ENCODE data around the gene MOB2. TPM values are rescaled to one million over a fixed set of nuclear protein-coding genes. Genes with fewer than 3 reads are reported as not detected.

MOB2 gene
- total and polyA plus RNA-seq, 2 donors from 2014 or later = 50.7 to 51.7 TPM

DNA sequence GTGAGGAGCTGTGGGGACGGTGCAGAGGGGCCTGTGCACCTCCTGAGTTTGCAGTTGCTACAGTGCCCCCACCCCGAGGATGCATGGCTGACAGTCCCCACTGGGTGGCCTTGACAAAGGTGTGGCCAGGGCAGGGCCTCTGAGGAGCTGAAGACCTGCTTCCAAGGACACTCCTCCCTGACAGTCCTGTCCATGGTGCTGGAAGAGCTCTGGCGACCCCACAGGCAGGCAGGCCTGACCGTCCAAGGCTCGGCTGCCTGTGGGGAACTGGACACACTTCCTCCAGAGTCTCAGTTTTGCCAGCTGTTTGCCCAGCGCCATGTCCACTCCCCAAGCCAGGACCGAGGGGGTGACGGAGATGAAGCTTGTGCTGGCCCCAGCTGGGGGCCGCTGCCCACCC is 64.1 kb downstream of the MOB2 start:
- Histone ChIP-seq H3K27me3 (ENCODE audit: control insufficient read depth, insufficient read depth, low read length) (no peaks in the 10 kb centered on the region), H3K27ac (ENCODE audit: low read depth in 2 of 2, low read length in 2 of 2) (no peak overlapping the region), H3K4me1 (ENCODE audit: control insufficient read depth in 2 of 3, insufficient read depth in 2 of 3, low read depth in 1 of 3, low read length in 3 of 3) (no peaks in the 10 kb centered on the region), H3K4me3 (ENCODE audit: low read length in 3 of 3) (no peak overlapping the region), H3K36me3 (ENCODE audit: control insufficient read depth in 2 of 3, insufficient read depth in 3 of 3, low read length in 3 of 3) (no peaks in the 10 kb centered on the region), H3K9me3 (ENCODE audit: control insufficient read depth in 2 of 3, insufficient read depth in 1 of 3, low read length in 3 of 3) (peaks cover 0 to 17% (median 0%) of the 10 kb centered on the region in 3 donors), H3K9ac (ENCODE audit: low read length in 3 of 3) (no peak overlapping the region)
- TF ChIP-seq, protein P1, sequence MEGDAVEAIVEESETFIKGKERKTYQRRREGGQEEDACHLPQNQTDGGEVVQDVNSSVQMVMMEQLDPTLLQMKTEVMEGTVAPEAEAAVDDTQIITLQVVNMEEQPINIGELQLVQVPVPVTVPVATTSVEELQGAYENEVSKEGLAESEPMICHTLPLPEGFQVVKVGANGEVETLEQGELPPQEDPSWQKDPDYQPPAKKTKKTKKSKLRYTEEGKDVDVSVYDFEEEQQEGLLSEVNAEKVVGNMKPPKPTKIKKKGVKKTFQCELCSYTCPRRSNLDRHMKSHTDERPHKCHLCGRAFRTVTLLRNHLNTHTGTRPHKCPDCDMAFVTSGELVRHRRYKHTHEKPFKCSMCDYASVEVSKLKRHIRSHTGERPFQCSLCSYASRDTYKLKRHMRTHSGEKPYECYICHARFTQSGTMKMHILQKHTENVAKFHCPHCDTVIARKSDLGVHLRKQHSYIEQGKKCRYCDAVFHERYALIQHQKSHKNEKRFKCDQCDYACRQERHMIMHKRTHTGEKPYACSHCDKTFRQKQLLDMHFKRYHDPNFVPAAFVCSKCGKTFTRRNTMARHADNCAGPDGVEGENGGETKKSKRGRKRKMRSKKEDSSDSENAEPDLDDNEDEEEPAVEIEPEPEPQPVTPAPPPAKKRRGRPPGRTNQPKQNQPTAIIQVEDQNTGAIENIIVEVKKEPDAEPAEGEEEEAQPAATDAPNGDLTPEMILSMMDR (IDR thresholded peaks at IDR 0.05; ENCODE audit: borderline replicate concordance, extremely low read depth, insufficient read depth) = no peak
- no peak for FAIRE-seq
- intact Hi-C loops (cut with DNase I) = no loop called here
- peak in 3 of 5 donors; percentile 50 to 77 (median 51) for DNase-seq

DNA sequence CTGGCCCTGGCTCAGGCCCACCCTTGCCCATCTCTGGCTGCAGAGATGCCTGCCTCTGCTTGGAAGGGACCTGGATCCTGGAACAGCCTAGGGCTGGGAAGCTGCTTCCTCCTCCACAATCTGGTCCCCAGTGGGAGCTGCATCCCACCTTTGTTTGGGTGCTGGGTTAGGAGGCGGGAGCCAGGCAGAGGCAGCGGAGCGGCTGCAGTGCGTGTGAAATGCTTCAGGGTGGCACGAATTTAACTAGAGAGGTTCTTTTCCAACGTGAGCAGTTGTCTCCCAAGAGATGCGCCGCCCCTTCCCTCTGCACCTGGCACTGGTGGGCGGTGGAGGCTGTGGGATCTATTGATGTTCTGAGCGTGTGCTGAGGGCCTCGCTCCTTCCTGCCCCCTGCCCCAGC is 65.3 kb downstream of the MOB2 start:
- intact Hi-C loops (cut with DNase I) = no loop called here
- H3K36me3 ChIP-seq (ENCODE audit: control insufficient read depth in 2 of 3, insufficient read depth in 3 of 3, low read length in 3 of 3) = no peaks in the 10 kb centered on the region
- peaks cover 0 to 26% (median 1%) of the 10 kb centered on the region in 3 donors for H3K9me3 ChIP-seq (ENCODE audit: control insufficient read depth in 2 of 3, insufficient read depth in 1 of 3, low read length in 3 of 3)
- FAIRE-seq (no peak), DNase-seq (no peak)
- no peaks in the 10 kb centered on the region for H3K4me1 ChIP-seq (ENCODE audit: control insufficient read depth in 2 of 3, insufficient read depth in 2 of 3, low read depth in 1 of 3, low read length in 3 of 3)
- TF ChIP-seq, protein P1 (IDR thresholded peaks at IDR 0.05; ENCODE audit: borderline replicate concordance, extremely low read depth, insufficient read depth) = no peak
- no peak overlapping the region for H3K27ac ChIP-seq (ENCODE audit: low read depth in 2 of 2, low read length in 2 of 2)
- H3K9ac ChIP-seq (ENCODE audit: low read length in 3 of 3) = no peak overlapping the region
- no peaks in the 10 kb centered on the region for H3K27me3 ChIP-seq (ENCODE audit: control insufficient read depth, insufficient read depth, low read length)
- H3K4me3 ChIP-seq (ENCODE audit: low read length in 3 of 3) = no peak overlapping the region

DNA sequence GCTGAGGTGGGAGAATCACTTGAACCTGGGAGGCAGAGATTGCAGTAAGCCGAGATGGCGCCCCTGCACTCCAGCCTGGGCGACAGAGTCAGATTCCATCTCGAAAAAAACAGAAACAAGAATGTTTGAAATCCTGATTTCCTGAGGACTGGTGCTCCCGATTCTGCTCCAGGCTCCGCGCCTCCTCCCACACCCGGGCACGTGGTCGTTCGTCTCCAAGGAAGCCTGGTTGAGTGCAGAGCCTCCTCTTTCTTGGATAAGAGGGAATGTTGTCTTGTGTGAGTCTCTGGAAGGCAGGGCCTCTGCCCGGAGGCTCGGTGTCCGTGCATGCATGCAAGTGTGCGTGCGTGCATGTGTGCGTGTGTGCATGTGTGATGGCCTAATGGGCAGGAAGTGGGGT is 66.8 kb downstream of the MOB2 start:
- TF ChIP-seq, protein P1 (IDR thresholded peaks at IDR 0.05; ENCODE audit: borderline replicate concordance, extremely low read depth, insufficient read depth) = no peak
- H3K9me3 ChIP-seq (ENCODE audit: control insufficient read depth in 2 of 3, insufficient read depth in 1 of 3, low read length in 3 of 3) = peaks cover 0 to 26% (median 1%) of the 10 kb centered on the region in 3 donors
- H3K36me3 ChIP-seq (ENCODE audit: control insufficient read depth in 2 of 3, insufficient read depth in 3 of 3, low read length in 3 of 3) = no peaks in the 10 kb centered on the region
- intact Hi-C loops (cut with DNase I) = no loop called here
- H3K9ac ChIP-seq (ENCODE audit: low read length in 3 of 3) = no peak overlapping the region
- H3K27ac ChIP-seq (ENCODE audit: low read depth in 2 of 2, low read length in 2 of 2) = no peak overlapping the region
- H3K4me1 ChIP-seq (ENCODE audit: control insufficient read depth in 2 of 3, insufficient read depth in 2 of 3, low read depth in 1 of 3, low read length in 3 of 3) = no peaks in the 10 kb centered on the region
- H3K4me3 ChIP-seq (ENCODE audit: low read length in 3 of 3) = no peak overlapping the region
- DNase-seq = no peak
- no peak for FAIRE-seq
- H3K27me3 ChIP-seq (ENCODE audit: control insufficient read depth, insufficient read depth, low read length) = no peaks in the 10 kb centered on the region

Other genes starting within 250 kb of the MOB2 start
- gene TOLLIP, start 177.1 kb downstream of the MOB2 start, total RNA-seq = 65.5 TPM
- 88.0 TPM for gene TOLLIP, start 177.1 kb downstream of the MOB2 start, polyA plus RNA-seq (ENCODE audit: insufficient read depth, low read depth, low replicate concordance)
- 1.2 TPM for gene BRSK2, start 96.8 kb downstream of the MOB2 start, total RNA-seq
- 0.43 TPM for gene BRSK2, start 96.8 kb downstream of the MOB2 start, polyA plus RNA-seq (ENCODE audit: insufficient read depth, low read depth, low replicate concordance)
- gene DUSP8, start 85.5 kb upstream of the MOB2 start, total RNA-seq = 9.1 TPM
- 1.9 TPM for gene DUSP8, start 85.5 kb upstream of the MOB2 start, polyA plus RNA-seq (ENCODE audit: insufficient read depth, low read depth, low replicate concordance)
- gene KRTAP5-1, start 98.5 kb upstream of the MOB2 start, total RNA-seq = not detected
- not detected for gene KRTAP5-1, start 98.5 kb upstream of the MOB2 start, polyA plus RNA-seq (ENCODE audit: insufficient read depth, low read depth, low replicate concordance)
- not detected for gene KRTAP5-2, start 111.5 kb upstream of the MOB2 start, total RNA-seq
- gene KRTAP5-2, start 111.5 kb upstream of the MOB2 start, polyA plus RNA-seq (ENCODE audit: insufficient read depth, low read depth, low replicate concordance) = not detected
- gene KRTAP5-3, start 121.7 kb upstream of the MOB2 start, total RNA-seq = not detected
- gene KRTAP5-3, start 121.7 kb upstream of the MOB2 start, polyA plus RNA-seq (ENCODE audit: insufficient read depth, low read depth, low replicate concordance) = not detected
- gene KRTAP5-4, start 135.4 kb upstream of the MOB2 start, total RNA-seq = not detected
- not detected for gene KRTAP5-4, start 135.4 kb upstream of the MOB2 start, polyA plus RNA-seq (ENCODE audit: insufficient read depth, low read depth, low replicate concordance)
- gene KRTAP5-5, start 143.0 kb upstream of the MOB2 start, total RNA-seq = not detected
- gene KRTAP5-5, start 143.0 kb upstream of the MOB2 start, polyA plus RNA-seq (ENCODE audit: insufficient read depth, low read depth, low replicate concordance) = not detected
- not detected for gene KRTAP5-6, start 210.4 kb upstream of the MOB2 start, total RNA-seq
- not detected for gene KRTAP5-6, start 210.4 kb upstream of the MOB2 start, polyA plus RNA-seq (ENCODE audit: insufficient read depth, low read depth, low replicate concordance)

Measured in kidney (tissue), 14 donors.